Stimulated activated naive CD8-positive, alpha-beta T cell treated with anti-CD3 and anti-CD28 coated beads, Interleukin-15, Interleukin-2, amounts not matched to agents 100 U/mL and 50 U/mL, for 24 hours (primary cell): Measurements from ENCODE around the gene SMOC2.

ENCODE experiments used
- ATAC-seq: fragments of 150-1000 bp; cut with Tn5 transposase; one replicate; pipeline ENCODE4 v1.10.0; 2021
- DNase-seq: peaks from one replicate; pipeline ENCODE4 v3.0.0; 2021

The SMOC2 gene

DNA sequence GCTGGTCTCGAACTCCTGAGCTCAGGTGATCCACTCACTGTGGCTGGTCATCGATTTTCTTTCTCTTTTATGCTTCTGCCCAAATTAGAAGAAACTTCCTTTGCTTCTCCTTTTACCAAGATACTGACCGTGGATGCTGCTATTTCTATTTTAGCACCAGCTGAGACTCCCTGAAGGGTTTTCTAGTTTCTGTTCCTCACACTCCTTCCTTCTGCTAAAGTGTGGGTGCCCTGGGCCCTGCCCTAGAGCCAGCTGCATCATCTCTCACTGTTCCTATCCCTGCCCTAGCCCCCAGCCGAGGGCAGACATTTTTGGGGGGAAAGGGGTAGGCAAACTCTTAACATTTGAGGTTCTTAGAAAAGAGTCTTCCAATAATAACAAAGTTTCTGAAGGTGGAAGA is 6.3 kb downstream of the SMOC2 start:
- DNase-seq (no peak), ATAC-seq (no peak)

DNA sequence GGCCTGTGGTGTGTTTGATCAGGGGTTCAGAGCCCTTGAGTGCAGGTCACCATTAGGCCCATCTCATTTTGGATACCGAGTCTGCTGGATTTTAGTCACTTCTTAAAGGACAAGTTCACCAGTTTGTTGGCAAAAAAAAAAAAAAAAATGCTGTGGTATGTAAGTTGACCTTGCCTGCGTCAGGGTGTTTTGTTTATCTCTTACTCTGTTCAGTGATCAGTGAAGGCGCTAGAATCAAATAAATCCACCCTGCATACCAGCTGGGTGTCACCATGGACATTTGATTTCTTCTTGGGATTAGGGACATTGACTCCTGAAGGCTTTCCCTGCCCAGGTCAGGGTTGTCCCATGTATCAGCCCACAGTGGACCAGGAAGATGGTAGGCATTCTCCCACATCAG is 6.7 kb downstream of the SMOC2 start:
- DNase-seq: no peak
- ATAC-seq: no peak

DNA sequence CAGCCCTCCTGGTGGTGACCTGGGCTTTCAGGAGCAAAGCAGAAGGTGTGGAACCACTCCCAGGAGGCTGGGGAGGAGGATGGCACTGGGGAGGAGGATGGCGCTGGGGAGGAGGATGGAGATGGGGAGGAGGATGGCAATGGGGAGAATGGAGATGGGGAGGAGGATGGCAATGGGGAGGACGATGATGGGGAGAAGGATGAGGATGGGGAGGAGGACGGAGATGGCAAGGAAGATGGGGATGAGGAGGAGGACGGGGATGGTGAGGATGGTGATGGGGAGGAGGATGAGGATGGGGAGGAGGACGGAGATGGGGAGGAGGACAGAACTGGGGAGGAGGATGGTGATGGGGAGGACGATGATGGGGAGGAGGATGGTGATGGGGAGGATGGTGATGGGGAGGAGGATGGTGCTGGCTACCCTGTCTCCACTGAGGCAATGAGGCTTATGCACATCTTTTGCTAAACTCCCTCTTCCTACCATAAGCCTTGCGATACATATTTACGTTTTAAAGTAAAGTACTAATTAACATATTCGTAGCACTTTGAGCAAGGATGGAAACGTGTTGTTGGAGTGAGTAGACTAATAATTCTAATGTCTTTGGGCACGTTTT is 7.4 kb downstream of the SMOC2 start:
- DNase-seq (no peak), ATAC-seq (no peak)

DNA sequence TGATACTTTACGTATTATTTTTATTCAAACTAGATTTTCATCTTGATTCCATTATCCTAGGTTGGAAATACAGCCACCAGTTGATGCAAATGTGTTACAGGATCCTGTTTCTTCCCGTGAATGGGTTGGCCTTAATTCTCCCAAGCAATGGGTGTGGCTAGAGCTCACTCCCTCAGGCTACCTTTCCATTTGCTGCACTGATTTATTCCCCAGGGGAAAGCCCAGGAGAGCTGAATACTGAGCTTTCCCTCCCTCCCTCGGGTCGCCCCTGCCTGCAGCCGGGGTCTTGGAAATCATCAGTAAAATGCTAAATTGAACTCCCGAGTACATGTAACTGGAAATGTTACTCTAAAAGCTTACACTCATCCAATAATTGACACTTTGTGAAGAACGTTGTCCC is 9.9 kb downstream of the SMOC2 start:
- DNase-seq (no peak), ATAC-seq (no peak)

DNA sequence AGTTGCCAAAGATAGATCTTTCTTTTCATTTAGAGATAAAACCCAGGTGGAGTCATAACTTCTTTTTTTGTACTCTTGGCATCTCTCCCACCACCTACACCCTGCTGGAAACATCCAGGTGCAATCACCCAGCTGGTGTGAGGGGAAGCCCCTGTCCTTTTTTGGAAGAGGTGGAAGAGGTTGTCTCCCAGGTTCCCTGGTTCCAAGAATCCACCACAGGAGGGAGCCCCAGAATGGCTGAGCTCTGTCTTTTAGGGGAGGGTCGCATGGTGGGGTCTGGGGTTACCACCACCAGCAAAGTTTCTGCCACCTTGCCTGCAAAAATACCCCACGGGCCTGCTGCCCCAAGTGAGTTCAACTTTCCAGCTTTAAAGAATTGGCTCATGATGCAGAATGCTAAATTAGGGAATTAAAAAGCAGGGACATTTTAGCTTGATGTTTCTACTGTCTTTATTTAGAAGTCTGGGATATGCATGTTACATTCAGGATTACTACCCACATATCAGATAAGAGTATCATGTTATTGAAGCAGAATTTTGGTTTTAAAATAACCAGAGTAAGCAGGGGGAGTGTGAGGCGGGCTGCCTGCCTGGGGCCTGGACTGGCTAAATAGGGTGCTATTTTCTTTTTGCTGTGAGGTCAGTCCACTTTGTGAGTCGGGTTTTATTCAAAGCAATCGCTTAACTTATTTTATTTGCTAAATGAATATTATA is 11.0 kb downstream of the SMOC2 start:
- ATAC-seq (no peak), DNase-seq (no peak)

DNA sequence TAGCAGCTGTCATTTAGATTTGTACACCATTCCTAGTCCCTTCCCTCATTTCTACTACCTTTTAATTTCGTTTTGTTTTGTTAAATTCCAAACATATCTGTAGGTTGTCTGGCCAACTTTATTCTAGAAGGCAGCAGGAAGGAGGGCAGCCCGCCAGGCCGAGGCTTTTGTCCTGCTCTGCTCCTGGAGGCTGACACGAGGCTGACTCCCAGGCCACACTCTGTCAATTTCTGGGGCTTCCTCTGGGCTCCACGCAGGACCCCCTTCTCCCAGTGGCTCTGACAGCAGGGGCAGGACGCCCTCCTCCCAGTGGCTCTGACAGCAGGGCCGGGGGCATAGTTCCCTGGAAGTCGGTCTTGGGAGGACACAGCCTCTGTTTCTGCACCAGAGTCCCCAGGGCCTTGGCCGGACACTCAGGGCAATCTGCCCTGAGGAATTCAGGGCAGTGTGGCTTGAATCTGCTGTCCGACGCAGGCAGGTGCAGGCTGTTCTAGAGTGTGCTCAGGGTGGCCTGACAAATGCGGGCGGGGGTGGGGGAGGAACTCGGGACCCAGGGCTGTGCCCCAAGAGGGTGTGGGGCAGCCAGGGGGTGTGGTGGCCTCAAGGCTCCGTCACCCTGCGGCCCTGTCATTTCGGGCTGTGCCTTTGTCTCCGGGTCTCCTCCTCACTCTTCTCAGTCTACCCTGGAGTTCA is 11.8 kb downstream of the SMOC2 start:
- no peak for ATAC-seq
- DNase-seq: no peak

DNA sequence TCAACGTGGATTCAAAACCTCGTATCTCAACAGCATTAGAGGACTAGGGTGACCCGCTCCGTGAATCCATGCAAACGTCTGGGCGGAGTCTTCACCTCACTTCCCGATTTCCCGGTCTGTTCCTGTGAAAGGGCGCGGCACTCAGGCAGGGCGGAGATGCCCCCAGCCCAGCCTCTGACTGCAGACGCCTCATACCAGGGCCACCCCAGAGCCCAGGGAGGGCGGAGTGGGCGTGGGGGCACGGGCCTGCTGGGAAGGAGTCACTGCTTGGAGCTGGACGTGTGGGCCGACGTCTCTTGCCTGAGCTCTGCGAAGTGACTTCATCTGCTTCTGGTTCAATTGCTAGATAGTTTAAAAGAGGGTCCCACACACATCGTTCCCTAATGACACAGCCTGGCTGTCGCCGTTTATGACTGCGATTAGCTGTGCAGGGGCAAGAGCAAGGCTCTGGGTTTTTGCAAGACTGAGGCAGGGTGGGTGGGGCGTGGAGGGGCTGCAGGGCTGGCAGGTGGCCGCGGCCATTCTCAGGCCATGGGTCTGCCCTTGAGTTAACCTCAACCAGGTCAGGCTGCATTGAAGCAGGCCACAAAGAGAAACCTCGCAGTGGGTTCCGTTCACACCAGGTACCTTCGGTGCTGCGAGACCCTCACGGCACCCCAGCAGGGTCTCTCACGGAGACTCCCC is 15.0 kb downstream of the SMOC2 start:
- DNase-seq: no peak
- no peak for ATAC-seq

DNA sequence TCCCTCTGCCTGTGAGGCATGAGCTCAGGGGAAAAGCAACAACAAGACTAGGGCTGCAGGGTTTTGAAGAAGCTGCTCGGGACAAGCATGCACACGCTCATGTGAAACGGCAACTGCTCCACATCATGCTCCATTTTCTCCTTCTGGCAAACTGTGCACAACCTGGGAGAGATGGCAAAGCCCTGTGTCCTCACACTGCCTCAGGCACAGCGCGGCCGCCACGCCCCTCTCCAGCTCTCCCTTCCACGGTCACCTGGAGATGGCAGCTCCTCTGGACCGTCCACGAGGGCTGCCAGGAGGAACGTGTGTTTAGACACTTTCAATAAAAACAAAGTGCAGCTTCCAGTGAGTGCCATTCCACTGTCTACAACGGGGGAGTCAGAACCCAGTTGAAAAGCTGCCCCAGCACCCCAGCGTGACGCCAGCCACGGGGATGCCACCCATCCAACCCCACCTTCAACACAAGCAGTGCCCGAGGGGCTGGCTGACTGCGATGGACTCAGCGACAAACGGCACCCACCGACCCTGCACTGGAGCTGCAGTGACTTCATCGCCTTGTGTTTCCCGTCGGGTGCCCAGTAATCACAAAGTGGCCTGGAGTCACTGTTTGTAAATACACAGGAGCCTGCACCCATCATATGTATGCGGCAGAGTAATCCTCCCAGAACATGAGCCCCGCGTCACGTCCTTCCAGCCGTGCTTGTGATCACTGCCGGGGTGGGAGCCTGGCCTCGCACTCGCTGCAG is 16.1 kb downstream of the SMOC2 start:
- ATAC-seq (no peak), DNase-seq (no peak)

DNA sequence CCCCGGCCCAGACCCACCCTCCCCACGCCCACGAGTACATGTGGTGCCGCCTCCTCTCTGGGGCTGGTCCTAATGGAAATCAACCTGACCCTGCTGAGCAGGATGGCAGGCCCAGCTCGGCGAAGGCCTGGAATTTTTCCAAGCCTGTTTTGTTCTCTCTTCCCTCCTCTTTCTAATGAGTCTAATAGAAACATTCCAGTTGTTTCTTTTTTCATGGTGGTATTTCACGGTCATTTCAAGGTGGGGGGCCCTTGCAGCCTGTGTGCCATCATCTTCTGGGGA is 16.6 kb downstream of the SMOC2 start:
- DNase-seq (no peak), ATAC-seq (no peak)

DNA sequence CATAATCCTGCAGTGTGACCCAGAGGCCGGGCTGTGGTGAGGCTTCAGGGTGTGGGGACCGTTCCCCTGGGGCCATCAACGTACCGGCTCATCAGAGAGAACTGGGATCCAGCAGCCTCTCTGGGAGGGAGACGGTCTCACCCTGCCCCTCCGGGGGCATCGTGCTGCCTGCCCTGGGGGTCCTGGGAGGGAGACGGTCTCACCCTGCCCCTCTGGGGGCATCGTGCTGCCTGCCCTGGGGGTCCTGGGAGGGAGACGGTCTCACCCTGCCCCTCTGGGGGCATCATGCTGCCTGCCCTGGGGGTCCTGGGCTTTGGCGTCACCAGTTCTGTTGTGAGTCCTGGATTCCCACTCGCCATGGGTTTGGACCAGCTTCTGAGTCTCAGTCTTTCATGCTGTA is 17.1 kb downstream of the SMOC2 start:
- no peak for ATAC-seq
- no peak for DNase-seq

DNA sequence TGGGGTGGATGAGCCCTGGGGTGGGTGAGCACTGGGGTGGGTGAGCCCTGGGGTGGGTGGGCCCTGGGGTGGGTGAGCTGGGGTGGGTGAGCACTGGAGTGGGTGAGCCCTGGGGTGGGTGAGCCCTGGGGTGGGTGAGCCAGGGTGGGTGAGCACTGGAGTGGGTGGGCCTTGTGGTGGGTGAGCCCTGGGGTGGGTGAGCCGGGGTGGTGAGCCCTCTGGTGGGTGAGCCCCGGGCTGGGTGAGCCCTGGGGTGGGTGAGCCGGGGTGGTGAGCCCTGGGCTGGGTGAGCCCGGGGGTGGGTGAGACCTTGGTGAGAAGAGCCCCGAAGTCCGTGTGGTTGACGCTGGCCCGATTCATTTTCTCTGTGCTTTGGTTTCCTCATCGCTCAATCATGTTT is 18.6 kb downstream of the SMOC2 start:
- DNase-seq: no peak
- no peak for ATAC-seq

DNA sequence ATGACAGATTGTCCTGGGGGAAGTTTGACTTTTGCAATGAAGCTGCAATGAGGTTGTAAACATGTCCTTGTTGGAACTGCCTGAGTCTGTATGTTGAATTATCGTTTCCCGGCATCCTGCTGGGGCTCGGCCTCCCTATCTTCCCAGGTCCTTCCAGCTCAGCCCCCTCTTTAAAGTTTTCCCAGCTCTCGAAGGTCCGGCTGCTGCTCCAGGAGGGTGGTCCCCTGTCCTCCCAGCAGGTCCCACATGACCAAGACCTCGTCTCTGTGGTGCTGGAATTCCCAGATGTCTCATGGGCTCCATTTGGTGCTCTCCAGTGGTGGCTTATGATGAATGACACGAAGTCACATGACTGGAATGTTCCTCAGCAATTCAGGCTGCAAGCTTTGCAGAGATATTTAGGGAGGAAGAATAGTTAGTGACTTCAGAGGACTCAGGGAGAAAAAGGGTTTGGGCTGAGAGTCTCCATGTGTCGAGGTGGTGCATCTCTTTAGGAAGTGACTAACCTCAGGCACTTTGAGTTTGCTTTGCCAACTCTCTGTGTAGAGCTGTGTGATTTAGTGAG is 21.4 kb downstream of the SMOC2 start:
- DNase-seq (no peak), ATAC-seq (no peak)

DNA sequence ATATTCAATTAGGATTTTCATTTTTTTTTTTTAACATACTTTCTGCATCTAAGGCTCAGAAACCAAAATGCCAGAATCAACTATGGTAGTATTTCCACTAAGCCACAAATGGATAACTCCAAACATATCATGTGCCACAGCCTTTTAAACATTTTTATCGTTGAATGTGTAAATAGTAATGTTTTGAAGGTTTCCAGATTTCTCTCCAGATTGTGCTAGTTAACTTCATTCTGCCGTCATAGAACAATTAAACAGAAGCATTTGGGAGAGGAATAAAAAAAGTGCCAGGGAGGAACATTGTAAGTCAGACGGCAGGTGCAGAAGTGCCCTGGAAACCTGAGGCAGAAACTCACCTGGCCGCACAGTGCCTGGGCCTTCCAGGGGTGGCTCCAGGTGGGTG is 23.6 kb downstream of the SMOC2 start:
- ATAC-seq: no peak
- no peak for DNase-seq

DNA sequence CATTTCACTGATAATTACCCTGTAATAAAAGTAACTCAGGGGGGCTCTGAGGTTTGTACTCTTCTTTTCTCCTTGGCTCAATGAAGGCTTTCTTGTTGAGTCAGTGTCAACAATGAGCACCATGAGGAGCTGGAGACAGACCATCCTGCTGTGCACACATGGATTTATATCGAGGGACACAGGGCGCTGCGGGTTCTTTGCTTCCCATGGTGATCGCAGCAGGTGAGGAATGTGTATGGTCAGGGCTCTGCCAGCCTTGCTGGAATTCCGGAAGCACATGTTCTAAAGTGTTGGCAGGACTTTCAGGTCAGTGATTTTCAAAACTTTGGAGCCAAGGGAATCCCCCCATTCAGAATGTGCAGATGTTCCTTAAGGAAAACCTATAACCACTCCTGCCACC is 27.1 kb downstream of the SMOC2 start:
- no peak for DNase-seq
- ATAC-seq: no peak

DNA sequence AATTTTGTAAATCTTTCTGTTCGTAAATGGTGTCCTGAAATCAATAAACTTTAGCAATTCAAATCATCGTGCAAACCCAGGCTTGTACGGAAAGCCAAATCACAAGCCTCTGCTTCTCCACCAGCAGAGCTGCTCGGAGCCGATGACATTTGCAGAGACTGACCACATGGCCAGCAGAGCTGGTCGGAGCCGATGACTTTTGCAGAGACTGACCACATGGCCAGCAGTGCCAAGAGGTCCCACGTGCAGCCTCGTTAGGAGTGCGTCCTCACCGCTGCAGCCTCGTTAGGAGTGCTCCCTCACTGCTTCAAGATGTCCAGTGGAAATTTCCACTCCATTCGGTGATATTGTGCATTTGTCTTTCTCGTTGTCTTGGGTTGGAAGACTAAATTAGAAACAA is 28.5 kb downstream of the SMOC2 start:
- DNase-seq (no peak), ATAC-seq (no peak)

DNA sequence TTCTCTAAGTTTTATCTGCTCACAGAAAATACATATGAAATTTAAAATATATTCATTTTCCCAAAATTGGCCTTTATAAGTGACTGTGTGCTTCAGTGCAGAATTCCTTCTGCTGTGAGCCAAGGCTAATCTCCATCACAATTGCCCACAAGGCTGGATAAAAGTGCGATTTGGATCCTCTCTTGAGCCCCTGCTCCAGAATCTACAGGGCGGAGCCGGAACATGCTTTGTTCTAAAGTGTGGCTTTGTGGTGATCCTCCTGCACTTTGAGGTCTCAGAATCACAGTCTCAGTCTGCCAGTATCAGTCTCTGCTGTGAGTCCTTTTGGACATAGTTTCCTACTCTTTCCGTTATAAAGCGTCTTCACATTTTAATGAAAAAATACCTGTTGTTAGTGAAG is 28.9 kb downstream of the SMOC2 start:
- no peak for ATAC-seq
- no peak for DNase-seq

DNA sequence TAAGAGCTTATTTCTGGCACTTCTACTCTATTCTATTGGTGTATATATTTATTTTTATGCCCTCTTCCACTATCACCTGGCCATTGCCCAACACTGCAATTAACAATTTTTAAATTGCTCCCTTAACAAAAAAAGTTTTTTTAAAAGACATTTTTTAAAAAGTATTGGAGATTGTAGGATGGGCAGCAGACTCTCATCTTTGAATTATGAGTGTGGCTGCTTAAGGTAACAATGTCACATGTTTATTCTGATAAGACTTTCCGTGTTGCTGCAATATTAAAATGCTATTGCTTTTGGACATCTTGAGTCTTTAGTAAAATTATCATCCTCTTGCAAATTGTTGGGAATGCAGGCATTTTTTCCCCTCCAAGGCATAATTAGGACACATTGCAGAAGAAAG is 31.4 kb downstream of the SMOC2 start:
- no peak for ATAC-seq
- DNase-seq: no peak

DNA sequence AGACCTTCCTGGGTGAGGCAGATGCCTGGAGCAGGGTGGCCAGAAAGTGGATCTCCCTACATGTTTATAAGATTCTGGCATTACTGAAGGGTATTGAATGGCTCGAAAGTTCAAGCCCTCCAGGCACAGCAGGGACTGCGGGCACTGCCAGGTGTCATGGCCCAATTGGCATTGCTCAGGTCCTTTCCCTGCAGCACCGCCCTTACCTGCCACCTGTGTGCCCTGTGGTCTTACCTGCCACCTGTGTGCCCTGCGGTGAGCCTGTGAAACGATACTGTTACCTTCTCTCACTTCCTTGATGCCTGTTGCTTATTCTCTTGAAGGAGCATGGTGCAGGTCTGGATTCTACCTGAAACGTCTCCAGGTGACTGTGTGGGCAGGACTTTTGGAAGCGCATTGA is 32.2 kb downstream of the SMOC2 start:
- ATAC-seq (no peak), DNase-seq (no peak)

DNA sequence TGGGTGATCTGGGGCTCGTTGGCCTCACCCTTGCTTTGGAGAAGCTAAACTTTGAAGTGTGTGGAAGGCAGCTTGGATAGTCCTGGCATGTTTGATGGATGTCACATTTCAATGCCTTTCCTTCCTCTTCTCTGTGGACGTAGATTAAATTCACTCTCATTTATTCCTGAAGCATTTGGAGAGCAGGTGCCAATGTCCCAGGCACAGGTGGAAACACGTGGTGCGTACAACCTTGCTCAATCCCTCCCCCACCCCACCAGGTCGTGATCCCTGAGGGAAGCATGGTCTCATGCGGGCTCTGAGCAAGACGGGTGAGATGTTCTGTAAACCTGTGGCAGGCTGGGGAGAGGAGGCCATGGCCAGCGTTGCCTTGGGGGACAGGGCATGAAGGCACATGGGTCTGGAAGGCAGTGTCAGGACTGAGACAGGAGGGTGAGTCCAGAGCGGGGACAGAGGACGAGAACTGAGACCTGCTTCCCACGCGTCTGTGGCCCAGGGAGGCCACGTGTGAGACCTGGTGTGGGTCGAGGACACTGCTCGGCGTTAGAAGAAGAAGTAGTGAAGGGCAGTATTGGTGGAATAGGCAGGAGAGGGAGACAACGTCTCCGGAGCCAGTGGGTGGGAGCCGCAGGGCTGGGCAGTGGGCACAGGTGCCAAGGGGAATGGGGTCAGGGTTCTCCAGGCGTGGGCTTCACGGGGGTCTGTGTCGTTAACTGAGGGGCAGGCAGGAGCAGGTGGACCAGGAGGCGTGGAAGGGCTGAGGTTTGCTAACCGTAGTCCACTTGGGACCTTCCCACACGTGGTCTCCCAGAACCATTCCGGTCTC is 34.4 kb downstream of the SMOC2 start:
- ATAC-seq: no peak

DNA sequence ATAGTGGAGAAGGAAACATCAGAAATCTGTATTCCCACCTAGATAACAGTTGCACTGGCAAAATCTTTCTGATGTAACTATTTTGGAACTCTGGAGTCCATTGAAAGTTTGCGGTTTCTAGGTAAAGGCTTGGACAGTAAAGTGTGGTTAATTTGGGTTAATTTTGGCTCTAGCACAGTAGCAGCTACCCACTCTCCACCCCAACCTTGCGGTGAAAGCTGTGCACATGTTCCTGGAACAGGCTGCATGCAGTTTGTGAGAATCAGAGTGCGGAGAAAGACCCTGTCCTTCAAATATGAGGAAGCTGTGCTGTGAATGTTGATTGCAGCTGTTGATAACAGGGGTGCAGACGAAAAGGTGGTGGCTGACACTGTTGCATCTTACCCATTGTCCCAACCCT is 38.4 kb downstream of the SMOC2 start:
- DNase-seq (no peak), ATAC-seq (no peak)

More for the DNA sequence above, 34.4 kb downstream of the SMOC2 start:
- DNase-seq: no peak

DNA sequence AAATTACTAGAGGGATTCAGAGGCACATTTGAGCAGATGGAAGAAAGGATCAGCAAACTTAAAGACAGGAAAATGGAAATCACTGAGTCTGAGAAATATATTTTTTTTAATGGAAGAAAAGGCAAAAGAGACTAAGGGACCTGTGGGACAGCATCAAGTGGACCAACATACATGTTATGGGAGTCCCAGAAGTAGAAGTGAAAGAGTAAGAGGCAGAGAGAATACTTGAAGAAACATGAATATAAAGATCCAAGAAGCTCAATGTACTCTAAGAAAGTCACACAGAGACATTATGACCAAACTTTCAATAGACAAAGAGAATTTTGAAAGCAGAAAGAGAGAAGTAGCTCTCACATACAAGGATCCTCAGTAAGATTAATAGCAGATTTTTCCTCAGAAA is 39.5 kb downstream of the SMOC2 start:
- DNase-seq (no peak), ATAC-seq (no peak)

DNA sequence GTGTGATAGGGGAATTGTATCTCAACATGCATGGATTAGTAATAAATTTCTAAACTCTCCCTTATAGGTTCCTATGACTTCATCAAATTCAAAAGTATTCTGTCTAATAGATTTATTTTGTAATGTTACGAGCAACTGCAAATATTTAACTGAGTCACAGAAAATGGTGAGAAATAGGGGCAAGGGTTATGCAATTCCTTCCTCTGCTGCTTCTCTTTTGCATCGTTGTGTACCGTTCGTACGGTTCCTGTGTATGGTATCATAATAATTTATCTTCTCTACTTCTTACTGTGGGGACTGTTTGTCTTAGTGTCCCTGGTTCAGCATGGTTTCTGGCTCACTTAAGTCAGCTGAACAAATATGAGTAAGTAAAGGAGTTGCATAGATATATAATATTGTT is 44.8 kb downstream of the SMOC2 start:
- DNase-seq: no peak
- ATAC-seq: no peak
